GM23338 (cell line): ENCODE measurements around the gene ATR.

Experiments used
- CREB1 ChIP-seq: fragments of 250-450 bp; sonication (Bioruptor Pico); IDR thresholded peaks from 2 replicates; pipeline ENCODE4 v1.5.0; 2020; ENCODE audit warnings: low read depth, mild to moderate bottlenecking, moderate library complexity
- EZH2 ChIP-seq: fragments of 200-600 bp; sonication (generic); IDR thresholded peaks from one replicate; pipeline ENCODE4 v1.8.0; 2017; ENCODE audit warnings: antibody characterized with exemption, mild to moderate bottlenecking, low read depth; ENCODE audit not compliant: unreplicated experiment
- EZH2phosphoT487 ChIP-seq: fragments of 200-600 bp; sonication (generic); IDR thresholded peaks from one replicate; pipeline ENCODE4 v1.8.1; 2018; ENCODE audit warnings: antibody characterized with exemption; ENCODE audit not compliant: unreplicated experiment
- JUNB ChIP-seq: IDR thresholded peaks from one replicate; pipeline ENCODE4 v1.6.1; 2016; ENCODE audit warnings: antibody characterized with exemption; ENCODE audit not compliant: unreplicated experiment
- POLR2AphosphoS5 ChIP-seq: IDR thresholded peaks from 2 replicates; pipeline ENCODE4 v1.6.1; 2016; ENCODE audit warnings: antibody characterized with exemption, low read depth
- STAT1 ChIP-seq: IDR thresholded peaks from one replicate; pipeline ENCODE4 v1.6.1; 2016; ENCODE audit warnings: antibody characterized with exemption; ENCODE audit not compliant: unreplicated experiment
- TF ChIP-seq, protein P1 (sequence below), 2 experiments: fragments of 200-600 bp in 1 of 2; sonication (generic) in 1 of 2; conservative IDR thresholded peaks; 2 replicates each; pipeline versions ENCODE4 v1.5.1 to v1.6.1; 2016 to 2017; ENCODE audit warnings: antibody characterized with exemption in 2 of 2, low read depth in 2 of 2, mild to moderate bottlenecking in 2 of 2, moderate library complexity in 1 of 2
- TF ChIP-seq, protein P2 (sequence below): IDR thresholded peaks from one replicate; pipeline ENCODE4 v1.6.1; 2018; ENCODE audit warnings: antibody characterized with exemption; ENCODE audit not compliant: unreplicated experiment
- TF ChIP-seq, protein P3 (sequence below): IDR thresholded peaks from 2 replicates; pipeline ENCODE4 v1.6.1; 2016; ENCODE audit warnings: antibody characterized with exemption

DNA sequence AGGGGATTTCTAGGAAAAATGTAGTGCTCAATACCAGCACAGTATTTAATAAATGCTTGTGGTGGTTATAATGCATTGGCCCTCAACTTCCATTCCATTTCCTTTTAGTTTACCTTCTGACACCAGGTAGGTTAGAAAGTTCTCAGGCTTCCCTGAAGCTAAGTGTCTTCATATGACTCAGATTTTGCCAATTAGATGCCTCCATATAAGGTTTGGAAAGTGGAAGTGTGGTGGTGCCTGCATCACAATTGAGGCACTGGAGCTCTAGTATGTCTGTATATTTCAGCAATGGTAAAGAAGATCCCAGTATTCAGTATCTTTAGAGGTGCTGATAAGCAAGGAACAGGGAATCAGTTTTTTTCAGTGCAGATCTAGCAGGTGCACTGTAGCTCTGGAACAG is 149.0 kb downstream of the ATR start:
- TF ChIP-seq POLR2AphosphoS5 (no peak), EZH2 (no peak), CREB1 (CRISPR knock-in tag) (no peak), EZH2phosphoT487 (no peak), STAT1 (no peak), JUNB (no peak)
- TF ChIP-seq, protein P1, sequence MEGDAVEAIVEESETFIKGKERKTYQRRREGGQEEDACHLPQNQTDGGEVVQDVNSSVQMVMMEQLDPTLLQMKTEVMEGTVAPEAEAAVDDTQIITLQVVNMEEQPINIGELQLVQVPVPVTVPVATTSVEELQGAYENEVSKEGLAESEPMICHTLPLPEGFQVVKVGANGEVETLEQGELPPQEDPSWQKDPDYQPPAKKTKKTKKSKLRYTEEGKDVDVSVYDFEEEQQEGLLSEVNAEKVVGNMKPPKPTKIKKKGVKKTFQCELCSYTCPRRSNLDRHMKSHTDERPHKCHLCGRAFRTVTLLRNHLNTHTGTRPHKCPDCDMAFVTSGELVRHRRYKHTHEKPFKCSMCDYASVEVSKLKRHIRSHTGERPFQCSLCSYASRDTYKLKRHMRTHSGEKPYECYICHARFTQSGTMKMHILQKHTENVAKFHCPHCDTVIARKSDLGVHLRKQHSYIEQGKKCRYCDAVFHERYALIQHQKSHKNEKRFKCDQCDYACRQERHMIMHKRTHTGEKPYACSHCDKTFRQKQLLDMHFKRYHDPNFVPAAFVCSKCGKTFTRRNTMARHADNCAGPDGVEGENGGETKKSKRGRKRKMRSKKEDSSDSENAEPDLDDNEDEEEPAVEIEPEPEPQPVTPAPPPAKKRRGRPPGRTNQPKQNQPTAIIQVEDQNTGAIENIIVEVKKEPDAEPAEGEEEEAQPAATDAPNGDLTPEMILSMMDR (conservative IDR thresholded peaks at IDR 0.05; ENCODE audit: low read depth in 2 of 2) = no peak
- TF ChIP-seq, protein P2, sequence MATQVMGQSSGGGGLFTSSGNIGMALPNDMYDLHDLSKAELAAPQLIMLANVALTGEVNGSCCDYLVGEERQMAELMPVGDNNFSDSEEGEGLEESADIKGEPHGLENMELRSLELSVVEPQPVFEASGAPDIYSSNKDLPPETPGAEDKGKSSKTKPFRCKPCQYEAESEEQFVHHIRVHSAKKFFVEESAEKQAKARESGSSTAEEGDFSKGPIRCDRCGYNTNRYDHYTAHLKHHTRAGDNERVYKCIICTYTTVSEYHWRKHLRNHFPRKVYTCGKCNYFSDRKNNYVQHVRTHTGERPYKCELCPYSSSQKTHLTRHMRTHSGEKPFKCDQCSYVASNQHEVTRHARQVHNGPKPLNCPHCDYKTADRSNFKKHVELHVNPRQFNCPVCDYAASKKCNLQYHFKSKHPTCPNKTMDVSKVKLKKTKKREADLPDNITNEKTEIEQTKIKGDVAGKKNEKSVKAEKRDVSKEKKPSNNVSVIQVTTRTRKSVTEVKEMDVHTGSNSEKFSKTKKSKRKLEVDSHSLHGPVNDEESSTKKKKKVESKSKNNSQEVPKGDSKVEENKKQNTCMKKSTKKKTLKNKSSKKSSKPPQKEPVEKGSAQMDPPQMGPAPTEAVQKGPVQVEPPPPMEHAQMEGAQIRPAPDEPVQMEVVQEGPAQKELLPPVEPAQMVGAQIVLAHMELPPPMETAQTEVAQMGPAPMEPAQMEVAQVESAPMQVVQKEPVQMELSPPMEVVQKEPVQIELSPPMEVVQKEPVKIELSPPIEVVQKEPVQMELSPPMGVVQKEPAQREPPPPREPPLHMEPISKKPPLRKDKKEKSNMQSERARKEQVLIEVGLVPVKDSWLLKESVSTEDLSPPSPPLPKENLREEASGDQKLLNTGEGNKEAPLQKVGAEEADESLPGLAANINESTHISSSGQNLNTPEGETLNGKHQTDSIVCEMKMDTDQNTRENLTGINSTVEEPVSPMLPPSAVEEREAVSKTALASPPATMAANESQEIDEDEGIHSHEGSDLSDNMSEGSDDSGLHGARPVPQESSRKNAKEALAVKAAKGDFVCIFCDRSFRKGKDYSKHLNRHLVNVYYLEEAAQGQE = no peak
- TF ChIP-seq, protein P3, sequence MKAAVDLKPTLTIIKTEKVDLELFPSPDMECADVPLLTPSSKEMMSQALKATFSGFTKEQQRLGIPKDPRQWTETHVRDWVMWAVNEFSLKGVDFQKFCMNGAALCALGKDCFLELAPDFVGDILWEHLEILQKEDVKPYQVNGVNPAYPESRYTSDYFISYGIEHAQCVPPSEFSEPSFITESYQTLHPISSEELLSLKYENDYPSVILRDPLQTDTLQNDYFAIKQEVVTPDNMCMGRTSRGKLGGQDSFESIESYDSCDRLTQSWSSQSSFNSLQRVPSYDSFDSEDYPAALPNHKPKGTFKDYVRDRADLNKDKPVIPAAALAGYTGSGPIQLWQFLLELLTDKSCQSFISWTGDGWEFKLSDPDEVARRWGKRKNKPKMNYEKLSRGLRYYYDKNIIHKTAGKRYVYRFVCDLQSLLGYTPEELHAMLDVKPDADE = no peak
